GM06990 (cell line): ENCODE measurements around the gene DOCK1.
"Not testable (repeated sequence)": the region's sequence is repeated elsewhere in the genome, so short reads cannot be mapped to it uniquely, and the experiment has no call there.

Source experiments
- DNase-seq: peaks from one replicate; pipeline ENCODE4 v3.0.0-alpha.2; 2011; ENCODE audit not compliant: insufficient read length; ENCODE audit errors: extremely low read depth
- H3K27me3 ChIP-seq: replicated peaks from 2 replicates; pipeline ENCODE4 v1.6.0; 2011; ENCODE audit warnings: low read length; ENCODE audit not compliant: control insufficient read depth, insufficient read depth
- H3K36me3 ChIP-seq: 2 replicates; pipeline ENCODE4 v1.5.1; 2011; ENCODE audit warnings: low read length; ENCODE audit not compliant: control insufficient read depth, insufficient read depth
- H3K4me3 ChIP-seq: replicated peaks from 2 replicates; pipeline ENCODE4 v1.5.1; 2011; ENCODE audit warnings: low read depth, mild to moderate bottlenecking, control low read depth, low read length
- CTCF ChIP-seq: IDR thresholded peaks from 2 replicates; pipeline ENCODE4 v1.5.1; 2011; ENCODE audit warnings: low read length, control low read depth, mild to moderate bottlenecking, inconsistent platforms; ENCODE audit not compliant: insufficient read depth, poor library complexity, severe bottlenecking

Gene DOCK1

GRCh38 chr10:127296696-127297095 lies 391.5 kb downstream of the DOCK1 start:
- TF ChIP-seq CTCF, result no peak
- Histone ChIP-seq H3K36me3 (no peaks in the 10 kb centered on the region), H3K27me3 (no peaks in the 10 kb centered on the region), H3K4me3 (no peak overlapping the region)
- DNase-seq, result no peak

DNA sequence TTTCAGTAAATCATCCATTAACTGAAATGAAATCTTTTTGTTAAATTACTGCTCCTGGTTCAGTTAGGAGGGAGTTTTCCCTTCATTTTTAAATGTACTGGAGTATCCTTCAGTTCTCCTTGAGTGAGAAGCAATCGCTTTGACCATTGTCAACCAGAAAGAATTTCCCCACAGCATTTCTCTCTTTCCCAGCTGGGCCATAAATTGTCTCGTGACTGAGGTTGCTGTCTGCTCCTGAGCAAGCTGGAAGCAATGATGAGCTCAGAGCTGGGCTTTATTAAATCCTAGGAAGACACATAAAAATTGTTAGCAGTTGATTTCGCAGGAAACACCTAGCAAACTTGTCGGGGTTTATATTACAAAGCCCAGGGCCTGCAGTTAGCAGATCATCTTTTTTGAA lies 393.2 kb downstream of the DOCK1 start:
- no peak for TF ChIP-seq CTCF
- no peaks in the 10 kb centered on the region for H3K27me3 ChIP-seq
- DNase-seq, result no peak

GRCh38 chr10:127299192-127299591 lies 394.0 kb downstream of the DOCK1 start:
- not testable (repeated sequence) for H3K4me3 ChIP-seq, H3K36me3 ChIP-seq

More for the DNA sequence above, 393.2 kb downstream of the DOCK1 start:
- Histone ChIP-seq H3K36me3 (no peaks in the 10 kb centered on the region), H3K4me3 (no peak overlapping the region)

DNA sequence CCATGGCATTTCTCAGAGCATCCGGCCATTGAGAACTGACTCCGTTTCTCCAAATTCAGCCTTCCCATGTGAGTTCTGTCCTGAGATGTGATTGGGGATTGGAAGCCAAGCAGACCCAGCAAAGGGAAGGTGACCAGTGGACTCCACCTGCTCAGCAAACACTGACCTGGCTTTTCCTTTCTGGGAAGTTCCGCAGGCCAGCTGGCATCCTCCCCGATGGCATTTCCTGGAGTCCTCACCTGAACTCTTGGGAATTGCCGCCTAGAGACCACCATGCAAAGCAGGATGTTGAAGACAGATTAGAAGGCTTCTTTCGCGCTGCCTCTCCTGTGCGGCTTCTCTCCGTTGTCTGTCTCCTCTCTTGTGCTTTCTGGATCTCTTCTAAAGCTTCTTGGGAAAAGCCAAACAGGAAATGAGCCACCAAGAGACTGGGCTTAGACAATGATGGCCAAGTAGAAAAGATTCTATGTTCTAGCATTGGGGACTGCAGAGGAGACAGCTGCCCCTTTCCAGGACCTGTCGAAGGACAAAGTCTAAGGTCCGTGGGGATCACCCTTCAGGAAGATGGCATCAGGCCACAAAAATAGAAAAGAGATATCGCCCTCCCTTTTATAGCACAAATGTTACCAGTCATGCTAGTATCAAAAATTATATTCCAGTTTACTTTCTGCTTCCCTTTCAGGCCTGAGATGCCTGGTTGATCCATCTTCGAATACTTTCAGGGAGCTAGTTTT lies 394.9 kb downstream of the DOCK1 start:
- TF ChIP-seq CTCF, result no peak
- no peak for DNase-seq
- H3K27me3 ChIP-seq, result no peaks in the 10 kb centered on the region
- no peaks in the 10 kb centered on the region for H3K36me3 ChIP-seq
- no peak overlapping the region for H3K4me3 ChIP-seq

More at GRCh38 chr10:127299192-127299591, 394.0 kb downstream of the DOCK1 start:
- H3K27me3 ChIP-seq, DNase-seq: not testable (repeated sequence)

- H3K36me3 ChIP-seq, result no peaks in the 10 kb centered on the region
- H3K4me3 ChIP-seq, result no peak overlapping the region
- DNase-seq, result no peak
- no peaks in the 10 kb centered on the region for H3K27me3 ChIP-seq
- TF ChIP-seq CTCF, result no peak
Observed at GRCh38 chr10:127300868-127301321, 395.7 kb downstream of the DOCK1 start.

DNA sequence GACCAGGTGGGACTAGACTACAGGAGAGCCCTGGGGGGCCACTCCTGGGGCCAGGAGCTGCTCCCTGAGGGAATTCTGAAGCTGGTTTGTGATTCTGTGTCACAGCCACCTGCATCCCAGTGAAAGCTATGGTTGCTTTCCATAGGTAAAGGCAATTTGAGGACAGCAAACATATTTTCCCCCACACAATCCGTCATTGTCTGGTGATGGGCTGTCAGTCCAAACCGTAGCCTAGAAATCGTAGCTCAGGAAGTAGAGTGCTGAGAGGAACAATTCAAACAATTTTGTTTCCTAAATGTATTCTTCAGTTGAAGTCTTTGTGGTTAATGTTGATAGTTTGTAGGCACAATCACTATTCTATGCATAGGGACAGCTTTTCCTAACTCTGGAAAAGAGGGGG lies 397.1 kb downstream of the DOCK1 start:
- H3K36me3 ChIP-seq, result no peaks in the 10 kb centered on the region
- no peak for TF ChIP-seq CTCF

More for the DNA sequence above, 397.1 kb downstream of the DOCK1 start:
- no peak overlapping the region for H3K4me3 ChIP-seq
- no peaks in the 10 kb centered on the region for H3K27me3 ChIP-seq
- DNase-seq, result no peak
